Fibroblast of villous mesenchyme (primary cell): ENCODE results near the gene TMEM184A. TPM values are rescaled to one million over a fixed set of nuclear protein-coding genes. Genes with fewer than 3 reads are reported as not detected.

Experiments used
- DNase-seq: peaks from one replicate; pipeline ENCODE4 v3.0.0-alpha.2; 2010; ENCODE audit warnings: low read depth
- H3K4me3 ChIP-seq: 2 replicates; pipeline ENCODE4 v1.5.1; 2011; ENCODE audit warnings: low read depth, mild to moderate bottlenecking, low read length
- total RNA-seq: library from RNA; depleted of rRNA; stranded (reverse); fragments of >200 nt; gene quantifications from 2 replicates; pipeline ENCODE4 v1.2.3, GENCODE V29; 2012
- TF ChIP-seq, protein P1 (sequence below): IDR thresholded peaks from 2 replicates; pipeline ENCODE4 v1.5.1; 2012; ENCODE audit warnings: low read depth, mild to moderate bottlenecking, low read length; ENCODE audit not compliant: insufficient read depth

TMEM184A gene
- total RNA-seq, 1 donor: 0.86 TPM

DNA sequence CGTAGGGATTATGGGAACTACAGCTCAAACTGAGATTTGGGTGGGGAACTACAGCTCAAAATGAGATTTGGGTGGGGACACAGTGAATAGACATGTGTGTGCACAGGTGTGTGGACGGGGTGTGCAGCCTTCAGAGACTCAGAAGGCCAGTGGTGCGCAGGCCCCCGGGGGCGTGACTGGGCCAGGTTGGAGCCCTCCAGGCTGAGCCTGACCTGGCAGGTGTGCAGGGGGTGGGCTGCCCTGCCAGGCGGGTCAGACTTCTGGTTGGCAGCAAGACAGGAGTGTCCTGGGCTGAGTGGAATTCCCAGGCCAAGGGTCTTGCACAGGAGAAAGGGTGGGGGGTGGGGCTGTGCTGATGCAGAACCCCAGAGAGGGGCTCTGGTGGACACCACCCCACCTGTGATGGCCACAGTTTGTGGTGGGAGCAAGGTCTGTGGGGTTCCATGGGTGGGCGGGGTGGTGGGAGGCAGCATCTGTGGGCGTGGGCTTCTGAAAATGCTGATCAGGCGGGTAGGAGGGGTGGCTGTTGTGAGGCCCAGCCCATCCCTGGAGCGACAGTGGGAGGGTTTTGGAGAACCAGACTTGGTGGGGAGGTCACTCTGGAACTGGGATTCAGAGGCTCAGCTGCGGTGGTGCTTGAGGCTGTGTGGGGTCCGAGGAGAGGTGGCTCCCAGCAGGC is 43.1 kb upstream of the TMEM184A start:
- no peak for DNase-seq
- TF ChIP-seq, protein P1, sequence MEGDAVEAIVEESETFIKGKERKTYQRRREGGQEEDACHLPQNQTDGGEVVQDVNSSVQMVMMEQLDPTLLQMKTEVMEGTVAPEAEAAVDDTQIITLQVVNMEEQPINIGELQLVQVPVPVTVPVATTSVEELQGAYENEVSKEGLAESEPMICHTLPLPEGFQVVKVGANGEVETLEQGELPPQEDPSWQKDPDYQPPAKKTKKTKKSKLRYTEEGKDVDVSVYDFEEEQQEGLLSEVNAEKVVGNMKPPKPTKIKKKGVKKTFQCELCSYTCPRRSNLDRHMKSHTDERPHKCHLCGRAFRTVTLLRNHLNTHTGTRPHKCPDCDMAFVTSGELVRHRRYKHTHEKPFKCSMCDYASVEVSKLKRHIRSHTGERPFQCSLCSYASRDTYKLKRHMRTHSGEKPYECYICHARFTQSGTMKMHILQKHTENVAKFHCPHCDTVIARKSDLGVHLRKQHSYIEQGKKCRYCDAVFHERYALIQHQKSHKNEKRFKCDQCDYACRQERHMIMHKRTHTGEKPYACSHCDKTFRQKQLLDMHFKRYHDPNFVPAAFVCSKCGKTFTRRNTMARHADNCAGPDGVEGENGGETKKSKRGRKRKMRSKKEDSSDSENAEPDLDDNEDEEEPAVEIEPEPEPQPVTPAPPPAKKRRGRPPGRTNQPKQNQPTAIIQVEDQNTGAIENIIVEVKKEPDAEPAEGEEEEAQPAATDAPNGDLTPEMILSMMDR: no peak
- H3K4me3 ChIP-seq: no peak overlapping the region

DNA sequence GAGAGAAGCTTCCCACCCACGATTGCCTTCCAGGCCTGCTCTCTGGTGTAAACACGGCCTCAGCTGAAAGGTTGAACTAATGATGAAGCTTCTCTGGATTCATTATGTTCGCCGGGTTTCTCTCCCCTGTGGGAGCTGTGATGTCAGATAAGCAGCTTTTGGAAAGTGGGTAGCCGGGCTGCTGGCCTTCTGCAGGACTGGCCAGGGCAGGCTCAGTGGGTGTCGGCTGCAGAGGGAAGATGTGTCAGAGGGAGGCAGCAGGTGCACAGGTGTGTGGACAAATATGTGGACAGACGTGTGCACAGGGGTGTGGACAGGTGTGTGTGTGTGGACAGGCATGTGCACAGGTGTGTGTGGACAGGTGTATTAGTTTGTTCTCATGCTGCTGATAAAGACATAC is 42.3 kb upstream of the TMEM184A start:
- TF ChIP-seq, protein P1: no peak
- DNase-seq: no peak
- no peak overlapping the region for H3K4me3 ChIP-seq

DNA sequence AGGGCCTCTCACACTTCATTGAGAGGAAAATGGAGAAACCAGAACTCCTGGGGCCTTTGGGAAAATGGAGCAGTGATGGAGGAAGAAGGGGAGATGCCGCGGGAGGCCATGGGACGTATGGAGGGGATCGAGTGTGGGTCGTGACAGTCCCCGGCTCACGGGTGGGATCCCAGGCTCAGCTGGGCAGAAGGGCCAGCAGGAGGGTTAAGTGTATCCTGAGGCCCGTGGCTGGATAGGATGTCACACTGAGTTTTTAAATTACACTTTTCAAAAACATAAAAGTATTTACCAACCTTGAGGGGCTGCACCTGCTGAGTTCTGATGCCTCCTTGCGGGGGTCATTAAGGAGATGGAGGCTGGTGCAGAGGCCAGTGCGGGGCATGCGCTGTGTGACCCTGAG is 41.8 kb upstream of the TMEM184A start:
- DNase-seq: no peak
- no peak overlapping the region for H3K4me3 ChIP-seq
- TF ChIP-seq, protein P1: no peak

DNA sequence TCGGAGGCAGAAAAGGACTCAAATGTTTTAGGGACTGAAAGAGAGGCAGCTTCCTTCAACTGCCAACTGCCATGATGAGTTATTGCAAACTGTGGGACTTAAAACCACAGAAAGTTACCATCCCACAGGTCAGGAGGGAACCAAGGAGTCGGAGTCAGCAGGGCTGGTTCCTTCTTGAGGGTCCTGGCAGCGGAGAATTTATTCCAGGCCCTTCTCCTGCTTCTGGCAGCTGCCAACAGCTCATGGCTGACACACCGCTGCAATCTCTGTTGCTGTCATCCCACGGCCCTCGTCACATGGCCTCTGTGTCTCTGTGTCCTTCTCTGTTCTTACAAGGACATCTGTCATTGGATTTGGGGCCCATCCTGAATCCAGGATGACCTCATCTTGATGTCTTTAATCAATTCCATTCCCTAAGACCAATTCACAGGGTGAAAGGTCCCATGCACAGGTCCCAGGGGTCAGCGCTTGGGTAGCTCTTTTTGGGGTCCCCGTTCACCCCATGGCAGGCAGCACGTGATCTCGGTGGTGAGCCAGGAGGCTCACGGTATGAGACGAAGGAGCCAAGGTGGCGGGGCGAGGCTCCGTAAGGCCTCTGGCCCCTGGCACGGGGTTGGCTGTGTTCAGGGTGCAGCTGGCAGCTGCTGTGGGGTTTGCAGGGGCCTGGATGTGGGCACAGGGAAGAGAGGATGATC is 41.2 kb upstream of the TMEM184A start:
- TF ChIP-seq, protein P1: no peak
- no peak overlapping the region for H3K4me3 ChIP-seq
- no peak for DNase-seq

DNA sequence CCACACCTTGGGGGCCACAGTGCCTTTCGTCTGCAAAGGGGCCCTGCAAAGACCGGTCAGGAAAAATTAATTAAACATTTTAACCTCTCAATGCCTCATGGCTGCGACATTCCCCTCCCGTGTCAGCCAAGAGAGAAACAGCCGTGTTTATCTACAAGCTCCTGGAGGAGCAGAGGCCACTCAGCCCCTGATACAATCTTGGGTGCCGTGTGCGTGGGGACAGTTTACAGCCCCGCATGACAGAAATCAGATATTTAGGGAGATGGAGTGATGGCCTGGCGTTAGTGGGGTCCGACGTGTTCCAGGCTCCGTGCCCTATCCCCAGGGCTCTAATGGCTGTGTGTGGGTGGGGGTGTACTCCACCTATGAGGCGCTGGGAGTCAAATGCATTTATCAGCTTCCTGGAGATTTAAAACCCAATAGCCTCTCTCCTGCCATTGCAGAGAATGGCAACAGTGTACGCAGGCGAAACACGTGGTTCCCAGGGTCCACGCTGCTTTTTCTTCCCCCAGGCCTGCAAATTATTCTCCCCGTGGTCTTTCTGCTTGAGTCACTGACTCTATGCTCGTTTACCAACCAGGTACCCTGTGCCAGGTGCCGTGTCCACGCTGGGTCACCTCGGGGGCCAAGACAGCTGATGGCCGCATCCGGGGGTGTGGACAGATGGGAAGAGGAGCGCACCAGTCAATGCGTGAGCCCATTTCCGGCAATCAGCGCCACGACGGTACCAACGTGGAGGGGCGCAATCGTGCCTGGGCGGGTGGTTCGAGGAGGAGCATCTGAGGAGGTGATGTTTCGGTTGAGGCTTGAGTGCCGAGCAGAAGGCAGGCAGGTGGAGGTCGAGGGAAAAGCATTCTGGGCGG is 40.4 kb upstream of the TMEM184A start:
- no peak for DNase-seq
- H3K4me3 ChIP-seq: no peak overlapping the region
- TF ChIP-seq, protein P1: no peak

DNA sequence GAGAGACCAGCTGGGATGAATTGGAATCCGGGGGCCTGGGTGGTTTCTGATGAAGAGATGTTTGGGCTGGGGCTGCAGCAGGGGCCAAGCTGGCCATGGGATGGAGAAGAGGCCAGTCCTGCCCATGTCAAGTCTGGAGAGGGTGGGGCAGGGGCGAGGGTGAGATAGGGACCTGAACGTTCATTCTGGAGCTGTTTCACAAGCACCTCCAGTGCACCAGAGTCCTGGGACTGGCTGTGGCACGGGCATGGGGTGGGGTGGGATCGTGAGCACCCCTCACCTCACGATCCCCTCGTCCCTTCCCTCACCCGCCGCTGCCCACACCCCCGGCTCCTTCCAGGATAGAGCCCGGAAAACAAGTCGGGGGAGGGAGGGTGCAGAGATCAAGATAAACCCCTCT is 39.6 kb upstream of the TMEM184A start:
- H3K4me3 ChIP-seq: no peak overlapping the region
- TF ChIP-seq, protein P1: no peak
- DNase-seq: no peak
